OCI-LY7 (cell line): ENCODE data around the gene NSG1. TPM values are rescaled to one million over a fixed set of nuclear protein-coding genes. Genes with fewer than 3 reads are reported as not detected.

ENCODE experiments used
- BruUV-seq: library from RNA; stranded (reverse); fragments of 400-500 nt; replicated peaks from 2 replicates; lab custom pipeline; 2021; lab: Mats Ljungman, UMichigan
- CTCF ChIA-PET: fragments of 300-600 bp; sonication (Branson Sonifier 250); formaldehyde crosslinking; loops from one replicate; lab custom pipeline; 2022; ENCODE audit warnings: antibody characterized with exemption; ENCODE audit not compliant: unreplicated experiment; lab: Charles Lee
- POLR2A ChIA-PET: fragments of 300-600 bp; sonication (Branson Sonifier 250); formaldehyde crosslinking; loops from one replicate; lab custom pipeline; 2022; ENCODE audit warnings: antibody characterized with exemption; lab: Charles Lee
- DNase-seq: peaks from one replicate; pipeline ENCODE4 v3.0.0-alpha.2; 2015; ENCODE audit warnings: low spot score
- H2AFZ ChIP-seq: fragments of 200-600 bp; sonication (generic), shearing (Covaris generic); 2 replicates; pipeline ENCODE4 v1.6.1; 2014; ENCODE audit warnings: mild to moderate bottlenecking, antibody characterized with exemption, low read length, moderate library complexity
- H3K27ac ChIP-seq: fragments of 200-600 bp; sonication (generic); 2 replicates; pipeline ENCODE4 v1.5.1; 2014; ENCODE audit warnings: mixed run types, low read depth, mild to moderate bottlenecking, moderate library complexity, low read length, inconsistent platforms; ENCODE audit not compliant: poor library complexity, severe bottlenecking
- H3K36me3 ChIP-seq: fragments of 200-600 bp; sonication (generic); 2 replicates; pipeline ENCODE4 v1.6.1; 2014; ENCODE audit warnings: mild to moderate bottlenecking, antibody characterized with exemption, low read length, moderate library complexity, mixed read lengths; ENCODE audit not compliant: insufficient read depth
- H3K4me1 ChIP-seq: fragments of 200-600 bp; sonication (generic); 2 replicates; pipeline ENCODE4 v1.5.1; 2014; ENCODE audit warnings: mild to moderate bottlenecking, low read length; ENCODE audit not compliant: insufficient read depth, poor library complexity, severe bottlenecking
- H3K4me2 ChIP-seq: fragments of 200-600 bp; sonication (generic); 2 replicates; pipeline ENCODE4 v1.6.1; 2014; ENCODE audit warnings: mild to moderate bottlenecking, low read length
- H3K4me3 ChIP-seq: fragments of 200-600 bp; sonication (generic); 2 replicates; pipeline ENCODE4 v1.5.1; 2014; ENCODE audit warnings: mild to moderate bottlenecking, low read depth, low read length; ENCODE audit not compliant: poor library complexity, severe bottlenecking
- H3K79me2 ChIP-seq: fragments of 200-600 bp; sonication (generic); 2 replicates; pipeline ENCODE4 v1.6.1; 2016; ENCODE audit warnings: low read depth, mild to moderate bottlenecking, low read length, moderate library complexity, mixed read lengths; ENCODE audit not compliant: insufficient read depth
- H3K9me2 ChIP-seq: fragments of 200-600 bp; sonication (generic); 2 replicates; pipeline ENCODE4 v1.6.1; 2016; ENCODE audit warnings: mild to moderate bottlenecking, low read length, mixed read lengths; ENCODE audit not compliant: insufficient read depth
- H3K9me3 ChIP-seq: fragments of 200-600 bp; sonication (generic); 2 replicates; pipeline ENCODE4 v1.6.1; 2014; ENCODE audit warnings: mild to moderate bottlenecking, mixed run types, low read length, mixed read lengths
- H4K20me1 ChIP-seq: fragments of 200-600 bp; sonication (generic); 2 replicates; pipeline ENCODE4 v1.6.1; 2014; ENCODE audit warnings: mild to moderate bottlenecking, antibody characterized with exemption, low read length, moderate library complexity, mixed read lengths; ENCODE audit not compliant: insufficient read depth
- CTCF ChIP-seq: fragments of 200-600 bp; sonication (generic); conservative IDR thresholded peaks from 2 replicates; pipeline ENCODE4 v1.5.1; 2014; ENCODE audit warnings: mild to moderate bottlenecking, antibody characterized with exemption, low read length, moderate library complexity, mixed read lengths
- EZH2phosphoT487 ChIP-seq: fragments of 200-600 bp; sonication (generic); IDR thresholded peaks from 2 replicates; pipeline ENCODE4 v1.6.1; 2018; ENCODE audit warnings: low read depth, borderline replicate concordance, mild to moderate bottlenecking, mixed run types, antibody characterized with exemption, low read length, moderate library complexity, mixed read lengths
- intact Hi-C: fragments of 100-400 bp; cut with micrococcal nuclease; formaldehyde crosslinking; loops from one replicate; pipeline ENCODE4 v1.10.0; 2022; ENCODE audit not compliant: unreplicated experiment
- total RNA-seq, 2 experiments: library from RNA; depleted of rRNA in 1 of 2; stranded (reverse); fragments of >200 nt in 1 of 2; shearing (Covaris generic) in 1 of 2; gene quantifications; 2 replicates each; pipeline ENCODE4 v1.2.3, GENCODE V29; 2014 to 2022

NSG1 gene
- total RNA-seq, 2 experiments from 2014 or later: 35.5 to 38.8 TPM

GRCh38 chr4:4350909-4351308 is 36.0 kb upstream of the NSG1 start:
- Histone ChIP-seq H3K27ac (no peak overlapping the region), H4K20me1 (no peaks in the 10 kb centered on the region), H3K9me3 (peaks cover 28% of the 10 kb centered on the region), H3K9me2 (no peaks in the 10 kb centered on the region), H2AFZ (no peak overlapping the region), H3K79me2 (no peaks in the 10 kb centered on the region), H3K4me1 (peaks cover 35% of the 10 kb centered on the region), H3K4me2 (no peak overlapping the region), H3K36me3 (peaks cover 15% of the 10 kb centered on the region), H3K4me3 (no peak overlapping the region)
- no TSS peak for BruUV-seq
- ChIA-PET CTCF (no interaction called here), POLR2A (no interaction called here)
- intact Hi-C loops: no loop called here
- TF ChIP-seq EZH2phosphoT487: no peak
- no peak for TF ChIP-seq CTCF
- no peak for DNase-seq

- no peaks in the 10 kb centered on the region for H3K79me2 ChIP-seq
- peaks cover 15% of the 10 kb centered on the region for H3K4me1 ChIP-seq
- H3K9me2 ChIP-seq: no peaks in the 10 kb centered on the region
- TF ChIP-seq CTCF: no peak
- no peak for TF ChIP-seq EZH2phosphoT487
- ChIA-PET POLR2A (interaction anchor here (1.3 kb wide), 1 partner anchor 13 kb away, joined by 4 read pairs; no protein-coding TSS in a partner anchor), CTCF (no interaction called here)
- no peak for DNase-seq
- no peak overlapping the region for H2AFZ ChIP-seq
- peaks cover under 1% of the 10 kb centered on the region; the same call in 1 of the 2 replicates for H3K36me3 ChIP-seq
- no peak overlapping the region for H3K27ac ChIP-seq
- intact Hi-C loops: no loop called here
- peaks cover 12% of the 10 kb centered on the region for H3K9me3 ChIP-seq
- BruUV-seq: no TSS peak
- H3K4me2 ChIP-seq: no peak overlapping the region
- H4K20me1 ChIP-seq: no peaks in the 10 kb centered on the region
- no peak overlapping the region for H3K4me3 ChIP-seq
Measured at GRCh38 chr4:4355302-4355701, 31.6 kb upstream of the NSG1 start.

- no peak for TF ChIP-seq CTCF
- no peak for TF ChIP-seq EZH2phosphoT487
- H3K4me1 ChIP-seq: peaks cover 15% of the 10 kb centered on the region
- H3K4me3 ChIP-seq: no peak overlapping the region
- no peaks in the 10 kb centered on the region for H4K20me1 ChIP-seq
- ChIA-PET POLR2A (interaction anchor here (1.3 kb wide), 1 partner anchor 14 kb away, joined by 4 read pairs; no protein-coding TSS in a partner anchor), CTCF (interaction anchor here (1.1 kb wide), 1 partner anchor 28 kb away, joined by 3 read pairs; no protein-coding TSS in a partner anchor)
- H3K36me3 ChIP-seq: no peaks in the 10 kb centered on the region; the same call in 1 of the 2 replicates
- no peak overlapping the region for H3K4me2 ChIP-seq
- no peaks in the 10 kb centered on the region for H3K79me2 ChIP-seq
- no peak overlapping the region for H3K27ac ChIP-seq
- no peak for DNase-seq
- H2AFZ ChIP-seq: no peak overlapping the region
- intact Hi-C loops: no loop called here
- H3K9me2 ChIP-seq: no peaks in the 10 kb centered on the region
- BruUV-seq: no TSS peak
- H3K9me3 ChIP-seq: peaks cover 6% of the 10 kb centered on the region
Measured at GRCh38 chr4:4356106-4357041, 30.5 kb upstream of the NSG1 start.
